CD4-positive, alpha-beta T cell (primary cell): ENCODE data around the gene FLRT2. TPM values are rescaled to one million over a fixed set of nuclear protein-coding genes. Genes with fewer than 3 reads are reported as not detected.

Experiments used
- ATAC-seq: fragments of 200-7000 bp; cut with Tn5 transposase; one replicate; pipeline ENCODE4 v1.10.0; 2022; ENCODE audit warnings: mild to moderate bottlenecking; ENCODE audit not compliant: poor library complexity
- CTCF ChIA-PET: fragments of 350-600 bp; sonication (Branson Sonifier 250); formaldehyde crosslinking; loops from one replicate; lab custom pipeline; 2021; ENCODE audit warnings: antibody characterized with exemption, inconsistent platforms; lab: Charles Lee
- POLR2A ChIA-PET: fragments of 350-600 bp; sonication (Branson Sonifier 250); formaldehyde crosslinking; loops from one replicate; lab custom pipeline; 2021; ENCODE audit warnings: antibody characterized with exemption, inconsistent platforms; lab: Charles Lee
- DNase-seq, 14 experiments: peaks; one replicate each; pipeline ENCODE4 v3.0.0-alpha.2; 2013 to 2020; ENCODE audit warnings: mixed read lengths in 2 of 14
- H3K27ac ChIP-seq, 2 donors: one replicate each; pipeline versions ENCODE4 v1.5.1 to v1.7.0; 2013; ENCODE audit warnings: low read length in 2 of 2, low read depth in 1 of 2, mild to moderate bottlenecking in 1 of 2
- H3K27me3 ChIP-seq, 2 experiments: 1 replicate in 1 of 2; 2 replicates in 1 of 2; pipeline versions ENCODE4 v1.6.1 to v1.7.0; 2013; ENCODE audit warnings: low read length in 2 of 2, control low read depth in 1 of 2, mild to moderate bottlenecking in 1 of 2, moderate library complexity in 1 of 2; ENCODE audit not compliant: insufficient read depth in 2 of 2, control insufficient read depth in 1 of 2
- H3K36me3 ChIP-seq: one replicate; pipeline ENCODE4 v1.6.1; 2013; ENCODE audit warnings: low read length, control low read depth; ENCODE audit not compliant: insufficient read depth
- H3K4me1 ChIP-seq: one replicate; pipeline ENCODE4 v1.6.1; 2013; ENCODE audit warnings: low read length, control low read depth; ENCODE audit not compliant: insufficient read depth
- H3K4me3 ChIP-seq: one replicate; pipeline ENCODE4 v1.5.1; 2013; ENCODE audit warnings: mild to moderate bottlenecking, low read length, moderate library complexity
- H3K9me3 ChIP-seq, 2 experiments: 1 replicate in 1 of 2; 2 replicates in 1 of 2; pipeline versions ENCODE4 v1.6.1 to v1.7.0; 2013; ENCODE audit warnings: low read length in 2 of 2, mild to moderate bottlenecking in 2 of 2, control low read depth in 1 of 2, moderate library complexity in 1 of 2; ENCODE audit not compliant: control insufficient read depth in 1 of 2, insufficient read depth in 1 of 2
- H3K27ac Mint-ChIP-seq: one replicate; pipeline ENCODE4 v1.8.0; 2020; ENCODE audit warnings: mixed read lengths
- H3K27me3 Mint-ChIP-seq: one replicate; pipeline ENCODE4 v1.8.0; 2021; ENCODE audit warnings: mixed read lengths
- H3K36me3 Mint-ChIP-seq: one replicate; pipeline ENCODE4 v1.8.0; 2021; ENCODE audit warnings: low read depth, mixed read lengths
- H3K4me1 Mint-ChIP-seq: one replicate; pipeline ENCODE4 v1.8.0; 2021; ENCODE audit warnings: low read depth, mixed read lengths
- H3K4me3 Mint-ChIP-seq: one replicate; pipeline ENCODE4 v1.8.0; 2020; ENCODE audit warnings: mild to moderate bottlenecking, mixed read lengths
- H3K9me3 Mint-ChIP-seq: one replicate; pipeline ENCODE4 v1.8.0; 2020; ENCODE audit warnings: mixed read lengths
- CTCF ChIP-seq: fragments of 200-600 bp; IDR thresholded peaks from one replicate; pipeline ENCODE4 v1.8.0; 2022; ENCODE audit warnings: antibody characterized with exemption, mild to moderate bottlenecking
- intact Hi-C, 2 experiments: fragments of 100-400 bp; cut with DNase I in 1 of 2; cut with micrococcal nuclease in 1 of 2; formaldehyde crosslinking; loops; one replicate each; pipeline versions ENCODE4 v1.15.1 to v1.9.0; 2023 to 2025; cut with DNase I, micrococcal nuclease
- total RNA-seq, 174 experiments: library from RNA in 2 of 174; stranded (reverse) in 2 of 174; gene quantifications; one replicate each; pipeline ENCODE4 v1.2.3 and lab custom pipeline; 2021 to 2026

Gene FLRT2
- total RNA-seq, 2 experiments from 2014 or later, result not detected

DNA sequence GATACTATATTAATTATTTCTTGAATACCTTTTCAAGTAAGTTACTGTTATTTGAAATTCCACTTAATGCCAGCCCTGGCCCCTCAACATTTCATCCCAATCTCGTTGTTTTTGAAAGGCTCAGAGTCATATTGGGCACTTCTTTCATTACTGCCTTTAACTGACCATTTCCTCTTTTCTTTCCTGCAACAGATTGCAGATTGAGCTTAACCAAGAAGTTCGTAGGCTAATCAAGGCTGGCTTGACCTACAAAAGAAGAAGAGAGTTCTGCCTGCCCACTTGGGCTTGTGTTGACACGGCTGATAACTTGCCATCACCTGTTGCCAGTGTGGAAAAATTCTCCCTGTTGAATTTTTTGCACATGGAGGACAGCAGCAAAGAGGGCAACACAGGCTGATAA, 91.0 kb downstream of the FLRT2 start:
- H3K36me3 Mint-ChIP-seq, result no peaks in the 10 kb centered on the region
- H3K4me3 Mint-ChIP-seq, result no peak overlapping the region
- Histone ChIP-seq H3K36me3 (no peaks in the 10 kb centered on the region), H3K4me3 (no peak overlapping the region), H3K9me3 (peaks cover 0 to 10% of the 10 kb centered on the region in 2 experiments), H3K4me1 (no peaks in the 10 kb centered on the region), H3K27me3 (no peaks in the 10 kb centered on the region), H3K27ac (no peak overlapping the region)
- no peak for TF ChIP-seq CTCF
- ChIA-PET CTCF (no interaction called here), POLR2A (no interaction called here)
- no peak for DNase-seq
- no peaks in the 10 kb centered on the region for H3K4me1 Mint-ChIP-seq
- no peak for ATAC-seq
- intact Hi-C loops, result no loop called here
- no peak overlapping the region for H3K27ac Mint-ChIP-seq
- no peaks in the 10 kb centered on the region for H3K27me3 Mint-ChIP-seq
- no peaks in the 10 kb centered on the region for H3K9me3 Mint-ChIP-seq

DNA sequence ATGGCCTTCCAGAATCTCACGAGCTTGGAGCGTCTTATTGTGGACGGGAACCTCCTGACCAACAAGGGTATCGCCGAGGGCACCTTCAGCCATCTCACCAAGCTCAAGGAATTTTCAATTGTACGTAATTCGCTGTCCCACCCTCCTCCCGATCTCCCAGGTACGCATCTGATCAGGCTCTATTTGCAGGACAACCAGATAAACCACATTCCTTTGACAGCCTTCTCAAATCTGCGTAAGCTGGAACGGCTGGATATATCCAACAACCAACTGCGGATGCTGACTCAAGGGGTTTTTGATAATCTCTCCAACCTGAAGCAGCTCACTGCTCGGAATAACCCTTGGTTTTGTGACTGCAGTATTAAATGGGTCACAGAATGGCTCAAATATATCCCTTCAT, 92.2 kb downstream of the FLRT2 start:
- intact Hi-C loops, result no loop called here
- H3K36me3 ChIP-seq, result no peaks in the 10 kb centered on the region
- H3K27ac ChIP-seq, result no peak overlapping the region
- CTCF ChIA-PET, result no interaction called here
- no peaks in the 10 kb centered on the region for H3K36me3 Mint-ChIP-seq
- H3K9me3 ChIP-seq, result peaks cover 0 to 10% of the 10 kb centered on the region in 2 experiments
- H3K4me3 ChIP-seq, result no peak overlapping the region
- ATAC-seq, result no peak
- no peaks in the 10 kb centered on the region for H3K9me3 Mint-ChIP-seq
- no peaks in the 10 kb centered on the region for H3K27me3 ChIP-seq
- no peaks in the 10 kb centered on the region for H3K27me3 Mint-ChIP-seq
- no peaks in the 10 kb centered on the region for H3K4me1 ChIP-seq
- TF ChIP-seq CTCF, result no peak
- DNase-seq, result no peak
- no peak overlapping the region for H3K4me3 Mint-ChIP-seq
- POLR2A ChIA-PET, result no interaction called here
- H3K4me1 Mint-ChIP-seq, result no peaks in the 10 kb centered on the region
- H3K27ac Mint-ChIP-seq, result no peak overlapping the region

DNA sequence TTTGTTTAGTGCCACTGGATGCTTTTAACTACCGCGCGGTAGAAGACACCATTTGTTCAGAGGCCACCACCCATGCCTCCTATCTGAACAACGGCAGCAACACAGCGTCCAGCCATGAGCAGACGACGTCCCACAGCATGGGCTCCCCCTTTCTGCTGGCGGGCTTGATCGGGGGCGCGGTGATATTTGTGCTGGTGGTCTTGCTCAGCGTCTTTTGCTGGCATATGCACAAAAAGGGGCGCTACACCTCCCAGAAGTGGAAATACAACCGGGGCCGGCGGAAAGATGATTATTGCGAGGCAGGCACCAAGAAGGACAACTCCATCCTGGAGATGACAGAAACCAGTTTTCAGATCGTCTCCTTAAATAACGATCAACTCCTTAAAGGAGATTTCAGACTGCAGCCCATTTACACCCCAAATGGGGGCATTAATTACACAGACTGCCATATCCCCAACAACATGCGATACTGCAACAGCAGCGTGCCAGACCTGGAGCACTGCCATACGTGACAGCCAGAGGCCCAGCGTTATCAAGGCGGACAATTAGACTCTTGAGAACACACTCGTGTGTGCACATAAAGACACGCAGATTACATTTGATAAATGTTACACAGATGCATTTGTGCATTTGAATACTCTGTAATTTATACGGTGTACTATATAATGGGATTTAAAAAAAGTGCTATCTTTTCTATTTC, 93.2 kb downstream of the FLRT2 start:
- H3K9me3 Mint-ChIP-seq, result no peaks in the 10 kb centered on the region
- intact Hi-C loops, result no loop called here
- Histone ChIP-seq H3K36me3 (no peaks in the 10 kb centered on the region), H3K9me3 (peaks cover 0 to 10% of the 10 kb centered on the region in 2 experiments), H3K4me3 (no peak overlapping the region), H3K27ac (no peak overlapping the region), H3K4me1 (no peaks in the 10 kb centered on the region), H3K27me3 (no peaks in the 10 kb centered on the region)
- ATAC-seq, result no peak
- H3K36me3 Mint-ChIP-seq, result no peaks in the 10 kb centered on the region
- DNase-seq, result no peak
- POLR2A ChIA-PET, result no interaction called here
- no peaks in the 10 kb centered on the region for H3K27me3 Mint-ChIP-seq
- H3K4me3 Mint-ChIP-seq, result no peak overlapping the region
- CTCF ChIA-PET, result no interaction called here
- H3K4me1 Mint-ChIP-seq, result no peaks in the 10 kb centered on the region
- no peak overlapping the region for H3K27ac Mint-ChIP-seq
- no peak for TF ChIP-seq CTCF
